ENCODE measurements around the gene RPS3A. TPM values are rescaled to one million over a fixed set of nuclear protein-coding genes. Genes with fewer than 3 reads are reported as not detected.

RPS3A gene
- total and polyA plus RNA-seq, 2 donors (not counting 3 experiments of a cell fraction or from before 2014, with no cell fraction given): 1,367 to 1,494 TPM

- Histone ChIP-seq H3K27me3 (ENCODE audit: control insufficient read depth in 2 of 2, insufficient read depth in 2 of 2, low read length in 2 of 2) (peaks cover 0 to under 1% of the 10 kb centered on the region in 2 experiments), H3K4me1 (ENCODE audit: control insufficient read depth, extremely low read depth, insufficient read depth, low read length) (no peaks in the 10 kb centered on the region), H3K4me2 (ENCODE audit: insufficient read depth, low read length) (no peak overlapping the region), H3K9me1 (replicated peaks; ENCODE audit: control insufficient read depth, extremely low read depth, insufficient read depth, low read length) (no peaks in the 10 kb centered on the region), H3K79me2 (ENCODE audit: control insufficient read depth, insufficient read depth, low read length) (no peaks in the 10 kb centered on the region), H4K20me1 (replicated peaks; ENCODE audit: control insufficient read depth, extremely low read depth, insufficient read depth, low read length) (no peaks in the 10 kb centered on the region), H3K9me3 (replicated peaks; ENCODE audit: control insufficient read depth, insufficient read depth, low read length) (no peaks in the 10 kb centered on the region), H3K27ac (ENCODE audit: insufficient read depth, low read depth, low read length) (no peak overlapping the region), H2AFZ (ENCODE audit: low read depth, low read length) (no peak overlapping the region), H3K9ac (replicated peaks; ENCODE audit: extremely low read depth, insufficient read depth, low read length) (no peak overlapping the region), H3K36me3 (ENCODE audit: control insufficient read depth in 2 of 2, extremely low read depth in 1 of 2, insufficient read depth in 2 of 2, low read length in 2 of 2) (no peaks in the 10 kb centered on the region), H3K4me3 (replicated peaks in 1 of 3; ENCODE audit: insufficient read depth in 1 of 3, low read depth in 1 of 3, low read length in 3 of 3) (no peak overlapping the region)
- TF ChIP-seq MAX (IDR thresholded peaks at IDR 0.05; ENCODE audit: insufficient read depth, insufficient read length) (no peak), POLR2AphosphoS5 (IDR thresholded peaks at IDR 0.05; ENCODE audit: insufficient read depth, low read depth, low read length) (no peak), POLR2A (IDR thresholded peaks at IDR 0.05; ENCODE audit: low read depth, low read length) (no peak), FOS (IDR thresholded peaks at IDR 0.05; ENCODE audit: borderline replicate concordance, insufficient read depth, low read length) (no peak), MYC (IDR thresholded peaks at IDR 0.05; ENCODE audit: low read depth, low read length) (no peak), JUN (IDR thresholded peaks at IDR 0.05; ENCODE audit: borderline replicate concordance, insufficient read depth, insufficient read length, low read depth) (no peak), CTCF (IDR thresholded peaks at IDR 0.05; ENCODE audit: extremely low read depth in 1 of 2, insufficient read depth in 1 of 2, low read depth in 1 of 2, low read length in 2 of 2) (no peak), GATA2 (IDR thresholded peaks at IDR 0.05; ENCODE audit: insufficient read depth, insufficient read length, low read depth, low read length) (no peak), EZH2 (IDR thresholded peaks at IDR 0.05; ENCODE audit: borderline replicate concordance, low read depth, low read length, severe bottlenecking) (no peak)
- intact Hi-C loops (cut with micrococcal nuclease) (no loop called here), dilution Hi-C loops (cut with MboI; ENCODE audit: extremely low pct_ligation_motif_present, low sequenced_read_pairs) (no loop called here)
- BruUV-seq (replicated peaks): no TSS peak
- DNase-seq (ENCODE audit: low read depth, low spot score): no peak
- FAIRE-seq: no peak
- CTCF ChIA-PET: no interaction called here
- POLR2A ChIA-PET: no interaction called here
These were observed 6.9 kb upstream of the RPS3A start for GRCh38 chr4:151092488-151092887.

All from endothelial cell of umbilical vein (primary cell).